NCI-H748 (cell line): ENCODE data around the gene ZNF648.
A peak's percentile ranks its signal among the peaks of the same experiment; 100 is the strongest.
"Not testable (repeated sequence)": the region's sequence is repeated elsewhere in the genome, so short reads cannot be mapped to it uniquely, and the experiment has no call there.

Experiments used
- DNase-seq: peaks from one replicate; lab custom pipeline; 2025; ENCODE audit not compliant: unreplicated experiment; lab: John Stamatoyannopoulos, UW

Gene ZNF648

DNA sequence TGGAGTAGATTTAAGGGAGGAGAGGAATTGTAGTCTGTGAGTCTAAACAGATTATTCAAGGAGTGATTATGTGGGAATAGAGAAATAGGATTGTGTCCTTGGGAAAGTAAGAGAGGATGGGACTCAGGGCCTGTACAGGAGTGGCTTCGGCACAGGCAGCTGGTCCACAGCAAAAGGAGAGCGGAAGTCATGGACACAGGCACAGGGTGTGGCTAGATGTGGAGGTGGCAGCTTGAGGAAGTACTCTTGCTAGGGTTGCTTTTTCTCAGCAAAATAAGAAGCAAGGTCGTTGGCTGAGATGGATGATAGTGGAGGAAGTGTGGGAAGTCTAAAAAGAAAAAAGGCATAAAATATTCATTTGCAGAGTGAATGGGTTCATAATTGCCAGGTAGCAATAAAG, 18.5 kb upstream of the ZNF648 start:
- DNase-seq = no peak

DNA sequence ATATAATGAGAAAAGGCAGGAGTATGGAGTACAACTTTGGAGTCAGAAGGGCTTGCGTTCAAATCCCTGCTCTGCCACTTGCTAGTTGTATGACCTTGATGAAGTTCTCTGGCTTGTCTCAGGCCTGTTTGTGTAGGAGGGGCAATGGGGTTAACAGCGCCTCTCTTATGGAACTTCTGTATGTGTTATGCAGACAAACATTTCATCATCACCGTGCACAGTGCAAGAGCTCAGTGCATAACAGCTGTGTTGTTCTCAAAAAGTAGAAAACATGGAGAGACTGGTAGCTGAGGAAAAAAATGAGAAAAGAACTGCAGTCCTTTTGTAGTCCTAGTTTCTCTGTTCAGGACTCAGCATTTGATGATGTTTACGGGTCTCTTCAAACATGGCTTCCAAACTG, 10.4 kb upstream of the ZNF648 start:
- DNase-seq = no peak

DNA sequence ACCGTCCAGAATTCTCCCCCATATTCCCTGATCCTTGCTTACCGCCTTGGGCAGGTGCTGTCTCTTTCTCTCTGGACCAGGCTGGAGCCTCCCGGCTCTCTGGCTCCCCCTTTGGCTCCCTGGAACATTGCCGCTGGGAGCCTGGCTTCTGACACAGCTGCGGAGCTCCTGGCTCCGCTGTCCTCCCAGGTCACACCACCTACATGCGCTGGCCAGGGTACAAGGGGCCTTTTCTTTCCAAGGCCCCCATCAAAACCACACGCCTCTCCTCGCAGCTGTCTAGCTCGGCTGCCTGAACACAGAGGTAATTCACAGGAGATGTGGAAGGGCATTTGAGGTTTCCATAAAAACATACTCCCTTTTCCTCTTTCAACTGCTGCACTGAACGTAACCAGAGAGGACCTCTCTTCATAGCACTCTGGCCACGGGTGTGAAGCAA, 7.5 kb upstream of the ZNF648 start:
- peak; percentile 56 for DNase-seq

DNA sequence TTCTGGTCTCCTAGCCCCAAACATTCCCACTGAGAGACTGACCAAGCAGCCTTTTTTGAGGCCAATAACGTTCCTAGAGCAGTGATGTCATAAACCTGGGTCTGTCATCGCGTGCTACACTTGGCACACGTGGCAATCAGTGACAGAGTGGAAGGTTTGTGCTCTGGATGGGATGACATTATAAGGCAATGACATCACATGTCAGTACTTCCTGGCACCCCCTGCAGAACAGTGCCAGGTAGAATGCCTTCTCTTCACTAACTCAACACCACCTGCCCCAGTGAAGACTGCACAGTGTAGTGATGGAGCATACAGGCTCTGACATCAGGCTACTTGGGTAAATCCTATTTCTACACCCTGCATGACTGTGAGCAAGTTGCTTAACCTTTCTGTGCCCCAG, 5.4 kb upstream of the ZNF648 start:
- DNase-seq = no peak

DNA sequence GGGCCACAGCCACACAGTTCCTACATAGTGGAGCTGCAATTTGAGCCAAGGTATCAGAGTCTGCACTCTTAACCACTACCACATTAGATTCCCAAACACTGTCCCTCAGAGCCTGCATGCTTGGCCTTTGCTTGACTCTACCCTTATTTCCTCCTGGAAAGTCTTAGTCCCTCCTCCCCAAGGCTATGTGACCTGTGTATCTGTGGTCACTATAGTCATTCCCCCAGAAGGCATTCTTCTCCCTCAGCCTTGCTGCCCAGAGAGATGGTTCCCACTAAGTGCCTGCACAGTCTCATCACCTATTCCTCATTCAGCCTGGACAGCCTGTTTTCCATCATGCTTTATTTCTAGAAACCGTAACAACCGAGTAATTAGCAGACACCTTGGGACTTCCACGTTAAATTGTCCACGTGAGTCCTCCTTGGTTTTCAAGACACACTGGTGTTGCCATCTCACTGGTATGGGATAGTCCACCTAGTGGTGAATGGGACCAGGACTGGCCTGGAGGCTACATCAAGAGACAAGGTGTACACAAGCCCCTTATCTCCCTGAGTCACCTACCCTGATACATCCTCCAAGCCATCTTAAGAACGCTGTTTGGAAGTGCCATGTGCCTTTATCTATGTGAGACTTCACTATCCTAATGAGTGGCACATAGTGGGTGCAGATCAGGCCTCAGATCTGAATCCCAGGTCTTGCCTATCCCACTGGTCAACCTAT, 3.8 kb upstream of the ZNF648 start:
- no peak for DNase-seq

DNA sequence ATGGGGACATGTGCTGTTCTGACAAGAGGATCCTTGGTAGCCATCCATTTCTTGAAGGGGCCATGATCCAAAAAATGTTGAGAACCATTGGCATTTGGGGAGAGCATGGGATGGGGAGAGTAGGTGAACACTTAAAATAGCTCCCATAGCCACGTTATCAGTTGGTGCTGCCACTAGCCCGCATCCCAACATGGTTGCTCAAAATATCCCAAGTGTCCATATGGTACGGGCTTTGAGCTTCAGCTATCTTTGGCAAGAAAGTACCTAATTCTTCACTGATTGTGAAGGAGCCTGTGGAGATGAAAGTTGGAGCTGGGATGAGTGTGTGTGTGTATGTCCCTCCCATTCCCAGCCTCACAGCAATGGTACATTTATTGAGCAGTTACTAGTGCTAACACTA, 3.1 kb upstream of the ZNF648 start:
- DNase-seq = no peak

DNA sequence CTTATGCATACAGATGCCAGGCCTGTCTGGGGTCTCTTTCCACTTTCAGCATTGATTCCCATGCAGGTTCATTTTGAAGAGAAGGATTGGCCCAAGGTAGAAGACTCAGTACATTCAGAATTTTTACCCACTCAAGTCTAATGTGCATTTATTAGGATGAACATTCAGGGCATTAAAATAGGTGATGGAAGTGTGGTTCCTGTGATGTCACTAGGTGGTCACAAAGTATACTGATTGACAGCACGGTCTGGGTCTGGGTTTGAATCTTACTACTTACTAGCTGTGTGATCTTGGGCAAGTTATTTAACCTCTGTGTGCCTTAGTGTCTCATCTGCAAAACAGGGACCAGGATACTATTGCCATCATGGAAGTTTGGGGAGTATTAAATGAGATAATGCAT, 711 bp upstream of the ZNF648 start:
- no peak for DNase-seq

DNA sequence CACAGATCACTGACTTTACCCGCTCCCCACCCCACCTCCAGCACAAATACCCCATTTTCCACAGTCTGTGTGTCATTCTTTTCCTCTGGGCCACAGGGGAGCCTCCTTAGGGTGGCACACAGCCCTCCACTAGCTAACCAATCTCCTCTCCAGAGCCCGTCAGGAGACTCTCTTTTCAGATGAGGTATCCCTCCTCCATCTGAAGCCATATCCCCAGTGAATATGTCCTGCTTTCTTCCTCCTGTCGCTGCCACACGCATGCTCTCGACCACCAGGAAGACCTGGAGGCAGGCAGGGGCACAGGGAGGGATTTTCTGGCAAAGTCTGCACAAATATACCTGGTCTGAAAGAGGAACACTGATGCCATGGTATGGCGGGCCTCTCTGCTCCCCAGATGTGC, 635 bp downstream of the ZNF648 start:
- no peak for DNase-seq

DNA sequence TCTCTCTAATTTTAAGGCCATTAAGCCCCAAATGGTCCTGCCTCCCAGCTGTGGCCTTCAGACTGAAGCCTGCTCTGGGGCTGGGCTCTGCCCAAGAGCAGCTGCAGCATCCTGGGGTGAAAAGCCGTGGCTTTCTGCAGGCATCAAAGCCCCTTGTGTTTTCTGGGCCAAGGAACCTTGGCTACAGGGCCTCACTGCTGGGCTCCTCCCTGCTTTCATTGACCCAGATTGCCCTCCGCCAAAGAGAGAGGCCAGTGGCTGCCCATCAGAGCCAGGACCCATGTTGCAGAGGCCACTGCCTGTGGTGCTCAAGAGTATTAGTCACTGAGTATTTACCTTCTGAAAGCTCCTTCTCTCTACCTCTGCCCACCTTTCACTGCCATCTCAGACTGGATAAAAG, 1.6 kb downstream of the ZNF648 start:
- no peak for DNase-seq

DNA sequence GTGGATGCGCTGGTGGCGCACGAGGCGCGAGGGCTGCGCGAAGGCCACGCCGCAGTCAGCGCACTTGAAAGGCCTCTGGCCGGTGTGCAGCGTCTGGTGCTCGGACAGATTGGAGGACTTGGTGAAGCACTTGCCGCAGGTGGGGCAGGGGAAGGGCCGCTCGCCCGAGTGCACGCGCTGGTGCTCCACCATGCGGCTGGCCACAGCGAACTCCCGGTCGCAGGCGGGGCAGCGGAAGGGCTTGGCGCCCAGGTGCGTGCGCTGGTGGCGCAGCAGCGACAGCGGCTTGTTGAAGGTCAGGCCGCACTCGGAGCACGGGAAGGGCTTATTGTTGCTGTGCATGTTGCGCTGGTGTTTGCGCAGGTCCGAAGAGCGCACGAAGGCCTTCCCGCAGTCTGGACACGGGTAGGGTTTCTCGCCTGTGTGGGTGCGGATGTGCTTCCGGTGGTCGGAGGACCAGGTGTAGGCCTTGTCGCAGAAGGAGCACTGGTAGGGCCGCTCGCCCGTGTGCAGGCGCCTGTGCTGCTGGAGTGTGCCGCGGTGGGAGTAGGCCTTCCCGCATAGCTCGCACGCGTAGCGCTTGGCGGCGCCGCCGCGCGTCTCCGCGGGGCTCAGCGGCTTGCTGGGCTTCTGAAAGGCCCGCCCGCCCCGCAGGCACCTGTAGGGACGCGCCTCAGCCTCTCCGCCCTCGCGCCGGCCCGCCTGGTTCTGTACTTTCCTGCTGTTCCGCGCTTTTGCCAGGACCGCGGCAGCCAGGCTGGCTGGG, 4.7 kb downstream of the ZNF648 start:
- DNase-seq = no peak

DNA sequence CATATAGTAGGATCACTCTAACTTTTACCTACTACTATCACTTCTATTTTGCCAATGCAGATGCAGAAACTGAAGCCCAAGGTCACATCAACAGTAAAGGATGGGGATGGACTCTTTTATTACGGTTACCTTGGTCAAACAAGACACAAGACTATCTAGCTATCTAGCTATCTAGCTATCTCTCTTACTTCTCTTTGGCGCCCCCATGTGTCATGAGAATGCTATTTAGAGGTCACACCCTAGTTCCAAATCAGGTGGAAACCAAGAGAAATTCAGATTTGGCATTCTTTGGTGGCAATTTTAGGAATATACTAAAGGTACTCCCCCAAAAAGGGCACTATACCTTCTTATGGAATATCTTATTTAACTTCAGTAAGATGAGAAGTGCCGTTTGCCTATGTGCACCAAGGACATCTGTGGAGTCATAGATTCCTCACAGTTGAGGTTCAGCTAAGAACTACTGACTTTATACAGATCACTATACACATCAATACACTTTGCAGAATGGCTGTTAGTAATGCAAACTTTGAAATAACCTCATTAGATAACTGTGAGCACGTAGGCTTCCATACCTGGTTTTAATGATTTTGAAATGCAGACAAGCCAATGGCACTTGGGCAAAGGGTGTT, 6.7 kb downstream of the ZNF648 start:
- peak; percentile 51 for DNase-seq

DNA sequence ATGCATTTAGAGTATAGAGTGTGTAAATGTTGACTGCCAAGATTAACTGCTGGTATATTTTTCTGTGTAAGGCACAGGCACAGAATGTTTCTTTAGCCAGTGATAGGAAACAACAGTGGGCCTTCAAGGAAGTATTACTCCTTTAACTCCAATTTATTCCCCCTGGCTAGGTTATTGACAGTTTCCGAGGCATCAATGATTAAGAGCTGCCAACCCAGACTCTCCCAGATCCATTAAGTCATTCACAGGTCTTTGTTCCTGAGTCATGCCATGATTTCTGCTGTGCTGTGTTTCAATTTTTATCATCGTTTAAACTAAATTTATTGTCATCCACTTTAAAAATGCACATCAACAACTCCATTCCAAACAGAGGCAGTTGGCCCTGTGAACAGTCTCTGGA, 9.2 kb downstream of the ZNF648 start:
- no peak for DNase-seq

DNA sequence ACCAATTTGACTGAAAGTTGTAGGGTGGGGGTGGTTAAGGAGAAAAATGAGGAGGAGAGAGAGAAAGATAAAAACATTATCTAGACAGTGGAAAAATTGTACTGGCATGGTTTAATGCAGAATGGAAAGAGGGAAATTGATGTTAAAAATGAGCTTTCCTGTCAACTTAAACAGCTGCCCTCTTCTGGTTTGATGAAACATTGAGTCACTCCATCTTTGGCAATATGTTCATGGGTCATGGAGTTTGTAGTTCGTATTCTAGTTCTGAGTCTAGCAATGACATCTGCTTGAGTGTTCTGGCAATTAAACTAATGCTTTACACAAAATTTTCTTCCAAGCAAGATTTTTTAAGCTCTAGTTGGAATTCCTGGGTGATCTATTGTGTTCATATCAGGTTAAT, 9.6 kb downstream of the ZNF648 start:
- no peak for DNase-seq

DNA sequence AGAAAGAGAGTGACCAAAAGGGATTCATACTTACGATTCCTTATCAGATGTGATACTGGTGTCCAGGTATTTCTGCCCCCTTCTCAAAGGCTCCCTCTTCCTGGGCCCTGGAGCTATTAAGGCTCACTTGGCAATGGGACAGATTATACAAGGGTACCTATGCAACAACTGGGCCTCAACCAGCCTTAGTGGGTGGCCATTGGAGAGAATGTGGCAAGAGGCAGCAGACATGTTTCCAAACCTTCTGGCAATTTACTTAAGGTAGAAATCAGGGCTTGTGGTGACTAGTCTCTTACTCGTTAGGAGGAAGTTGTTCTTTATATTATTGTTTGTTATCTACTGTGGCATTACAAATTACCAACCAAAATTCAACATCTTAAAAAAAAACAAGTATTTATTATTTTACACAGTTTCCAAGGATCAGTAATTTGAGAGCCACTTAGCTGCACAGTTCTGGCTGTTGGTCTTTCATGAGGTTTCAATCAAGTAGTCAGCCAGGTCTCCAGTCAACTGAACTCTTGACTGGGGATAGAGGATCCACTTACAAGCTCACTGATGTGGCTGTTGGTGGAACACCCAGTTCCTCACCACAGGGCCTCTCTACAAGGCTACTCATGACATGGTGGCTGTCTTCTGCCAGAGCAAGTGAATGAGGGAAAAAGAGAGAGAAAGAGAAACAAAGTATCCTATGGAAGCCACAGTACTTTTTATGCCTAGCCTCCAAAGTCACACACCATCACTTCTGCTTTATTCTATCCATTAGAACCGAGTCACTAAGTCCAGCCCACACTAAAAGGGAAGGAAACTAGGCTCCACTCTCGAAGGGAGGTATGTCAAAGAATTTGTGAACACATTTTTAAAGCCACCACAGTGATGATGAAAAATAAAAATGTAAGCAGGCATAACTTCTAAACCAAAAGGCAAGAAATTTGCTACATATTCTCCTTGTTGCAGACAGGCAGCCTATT, 10.7 kb downstream of the ZNF648 start:
- no peak for DNase-seq

DNA sequence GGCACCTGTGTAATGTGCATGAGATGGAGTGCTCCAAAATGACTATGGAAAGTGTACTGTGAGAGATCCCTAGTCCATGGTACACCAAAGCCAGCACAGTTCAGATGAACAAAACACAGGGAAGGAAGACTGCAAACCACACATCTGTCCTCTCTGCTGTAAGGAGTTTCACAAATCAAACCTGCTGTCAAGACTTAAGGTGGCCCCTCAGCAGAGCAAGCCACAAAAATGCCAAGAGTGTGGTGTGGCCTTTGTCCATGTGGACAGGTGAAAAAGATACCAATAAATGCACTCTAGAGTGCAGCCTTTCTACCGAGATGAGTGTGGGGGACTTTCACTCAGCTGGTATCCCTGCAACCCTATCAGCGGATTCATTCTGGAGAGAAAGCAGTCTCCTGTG, 12.9 kb downstream of the ZNF648 start:
- DNase-seq = no peak

DNA sequence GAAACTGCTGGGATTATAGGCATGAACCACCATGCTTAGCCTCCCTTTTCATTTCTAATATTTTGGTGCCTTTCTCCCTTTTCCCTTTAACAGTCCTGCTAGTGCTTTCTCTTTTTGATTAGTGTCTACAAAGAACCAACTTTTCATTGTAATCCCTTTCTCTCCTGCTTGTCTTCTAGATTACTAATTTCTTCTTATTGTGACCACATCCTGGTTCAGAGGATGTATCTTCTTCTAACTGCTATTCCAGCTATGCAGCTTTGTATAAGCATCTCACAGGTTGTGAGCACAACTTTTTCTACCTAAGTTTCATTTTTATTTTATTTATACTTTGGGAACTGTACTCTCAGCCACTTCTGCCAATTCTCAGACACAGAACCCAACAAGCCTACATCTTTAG, 14.7 kb downstream of the ZNF648 start:
- DNase-seq = no peak

DNA sequence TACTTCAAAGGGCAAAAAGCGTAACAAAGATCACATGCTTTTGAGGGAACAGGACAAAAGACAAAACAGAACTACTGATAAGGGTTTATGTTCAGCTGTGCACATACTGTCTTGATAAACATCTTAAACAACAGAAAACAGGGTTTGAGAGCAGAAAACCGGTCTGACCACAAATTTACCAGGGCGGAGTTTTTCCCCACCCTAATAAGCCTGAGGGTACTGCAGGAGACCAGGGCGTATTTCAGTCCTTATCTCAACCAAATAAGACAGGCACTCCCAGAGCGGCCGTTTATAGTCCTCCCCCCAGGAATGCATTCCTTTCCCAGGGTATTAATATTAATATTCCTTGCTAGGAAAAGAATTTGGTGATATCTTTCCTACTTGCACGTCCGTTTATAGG, 16.0 kb downstream of the ZNF648 start:
- DNase-seq = not testable (repeated sequence)

DNA sequence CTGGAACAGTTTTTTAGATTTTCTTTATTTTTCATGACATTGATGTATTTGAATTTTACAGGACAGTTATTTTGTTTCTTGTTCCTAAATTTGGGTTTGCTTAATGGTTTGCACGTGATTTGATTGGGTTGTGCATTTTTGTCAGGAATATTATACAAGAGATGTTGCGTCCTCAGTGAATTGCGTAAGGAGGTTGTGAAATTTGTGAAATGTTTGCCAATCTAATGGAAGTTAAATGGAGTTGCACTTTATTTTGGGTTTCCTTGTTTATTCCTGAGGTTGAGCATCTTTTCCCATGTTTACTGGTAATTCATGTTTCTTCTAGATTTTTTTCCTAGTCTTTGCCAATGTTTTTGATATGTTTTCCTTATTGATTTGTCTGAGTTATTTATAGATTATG, 19.9 kb downstream of the ZNF648 start:
- no peak for DNase-seq

DNA sequence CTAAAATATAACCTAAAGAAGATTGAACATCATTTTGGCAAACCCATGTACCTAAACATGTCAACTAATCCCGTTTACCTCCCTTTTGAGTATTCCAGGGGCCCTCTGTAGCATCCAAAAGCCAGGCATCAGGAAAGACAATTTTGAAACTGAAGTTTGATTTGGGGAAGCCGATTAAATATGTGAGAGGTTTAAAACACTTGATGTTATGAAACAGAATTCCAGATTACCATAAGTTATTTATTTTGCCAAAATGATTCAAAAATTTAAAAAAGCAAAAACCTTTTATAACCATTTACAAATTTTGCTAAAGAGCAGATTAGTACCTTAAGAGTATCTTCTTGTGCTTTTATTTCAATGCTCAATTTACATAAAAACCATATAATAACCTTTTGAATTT, 23.3 kb downstream of the ZNF648 start:
- DNase-seq = no peak

DNA sequence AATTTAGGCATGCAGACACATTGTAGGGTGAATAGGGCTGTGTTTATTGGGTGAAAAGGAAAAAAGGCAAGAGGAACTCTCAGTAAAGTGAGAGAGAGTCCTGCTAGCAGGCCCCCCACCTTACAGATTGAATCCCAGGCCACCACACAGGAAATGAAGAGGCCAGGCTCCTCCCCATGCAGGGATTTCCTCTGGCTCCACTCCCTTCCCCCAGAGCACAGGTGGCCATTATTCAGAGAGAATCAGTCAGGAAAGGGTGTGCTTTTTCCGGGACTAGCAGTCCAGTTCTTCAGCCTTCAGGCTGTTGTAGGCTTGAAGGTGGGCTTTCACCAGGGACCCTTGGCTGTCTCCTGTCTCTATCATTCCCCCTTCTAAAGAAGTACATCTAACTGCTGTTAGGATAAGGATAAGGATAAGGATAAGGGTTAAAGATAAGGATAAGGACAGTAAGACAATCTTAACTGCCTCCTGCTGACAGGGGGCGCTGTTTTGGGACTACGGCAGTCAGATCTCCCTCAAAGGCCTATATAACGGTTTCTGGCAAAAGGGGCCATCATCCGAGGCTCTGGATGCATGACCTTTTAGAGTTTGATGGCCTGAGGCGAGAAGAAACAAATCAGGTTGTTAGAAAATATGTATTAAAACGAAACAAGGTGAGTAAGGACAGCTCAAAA, 26.3 kb downstream of the ZNF648 start:
- no peak for DNase-seq

DNA sequence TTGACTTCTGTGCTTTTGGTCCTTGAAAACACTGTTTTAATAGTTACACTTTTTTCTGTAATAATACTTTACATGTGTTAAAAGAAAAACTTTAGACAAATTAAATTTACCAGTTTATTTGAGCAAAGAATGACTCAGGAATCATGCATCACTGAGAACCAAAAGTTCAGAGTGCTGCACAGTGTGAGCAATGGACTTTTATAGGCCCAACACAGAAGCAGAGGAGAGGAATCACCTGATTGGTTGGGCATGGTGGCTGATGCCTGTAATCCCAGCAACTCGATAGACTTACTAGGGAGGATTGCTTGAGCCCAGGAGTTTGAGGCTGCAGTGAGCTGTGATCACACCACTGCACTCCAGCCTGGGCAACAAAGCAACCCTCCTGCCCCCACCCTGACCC, 29.3 kb downstream of the ZNF648 start:
- DNase-seq = no peak
